ENCODE data around the gene CTDP1.

CTDP1 gene

DNA sequence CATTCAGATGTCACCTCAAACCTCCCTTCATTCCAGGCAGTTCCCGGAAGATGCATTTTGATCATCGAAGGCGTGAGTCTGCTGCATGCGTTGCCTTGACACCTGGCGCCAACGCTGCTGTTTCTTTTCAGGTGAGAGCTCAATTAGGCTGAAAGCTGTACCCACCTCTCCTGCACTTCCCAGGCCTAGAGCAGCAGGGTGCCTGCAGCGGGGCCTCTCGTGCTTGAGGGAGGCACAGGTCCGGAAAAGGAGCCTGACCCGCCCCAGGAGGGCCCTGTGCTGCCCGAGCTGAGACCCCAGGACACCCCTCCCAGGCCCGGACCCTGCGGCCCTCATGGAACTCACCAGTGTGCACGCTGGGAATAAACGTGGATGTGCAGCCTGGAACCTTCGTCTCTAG, 86.7 kb downstream of the CTDP1 start:
- Mint-ChIP-seq H3K36me3 (peaks cover 7% of the 10 kb centered on the region), H3K9me3 (peaks cover 16% of the 10 kb centered on the region), H3K27ac (no peak overlapping the region), H3K4me3 (no peak overlapping the region), H3K4me1 (no peaks in the 10 kb centered on the region), H3K27me3 (peaks cover 4% of the 10 kb centered on the region)
- ATAC-seq (ENCODE audit: low read depth), result no peak
- no peak for DNase-seq (ENCODE audit: low spot score in 2 of 2)

DNA sequence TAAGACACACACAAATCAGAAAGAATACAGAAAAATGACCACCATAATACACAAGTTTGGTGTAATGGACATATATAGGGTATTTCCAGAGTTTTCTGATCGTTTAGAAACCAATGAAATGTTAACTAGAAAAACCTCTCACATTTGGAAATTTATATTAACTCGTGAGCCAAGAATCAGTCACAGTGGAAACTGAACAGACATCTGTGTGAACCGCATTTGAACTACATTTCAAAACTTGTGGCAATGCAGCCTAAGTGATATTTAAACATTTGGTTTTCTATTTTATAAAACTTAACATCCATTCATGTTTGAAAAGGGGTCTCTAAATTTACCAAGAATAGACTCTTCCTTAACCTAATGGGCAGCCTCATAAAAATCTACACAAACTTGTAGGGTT, 89.1 kb downstream of the CTDP1 start:
- DNase-seq (ENCODE audit: low spot score in 2 of 2), result no peak
- H3K4me1 Mint-ChIP-seq, result no peaks in the 10 kb centered on the region
- peaks cover 8% of the 10 kb centered on the region for H3K36me3 Mint-ChIP-seq
- no peak overlapping the region for H3K27ac Mint-ChIP-seq
- H3K27me3 Mint-ChIP-seq, result peaks cover 13% of the 10 kb centered on the region
- H3K9me3 Mint-ChIP-seq, result peaks cover 14% of the 10 kb centered on the region
- no peak overlapping the region for H3K4me3 Mint-ChIP-seq
- no peak for ATAC-seq (ENCODE audit: low read depth)

- H3K27me3 Mint-ChIP-seq, result peaks cover 15% of the 10 kb centered on the region
- H3K9me3 Mint-ChIP-seq, result peaks cover 14% of the 10 kb centered on the region
- H3K4me1 Mint-ChIP-seq, result no peaks in the 10 kb centered on the region
- H3K27ac Mint-ChIP-seq, result no peak overlapping the region
- no peak overlapping the region for H3K4me3 Mint-ChIP-seq
- DNase-seq (ENCODE audit: low spot score in 2 of 2) (no peak), ATAC-seq (ENCODE audit: low read depth) (no peak)
- H3K36me3 Mint-ChIP-seq, result peaks cover 8% of the 10 kb centered on the region
Measured at GRCh38 chr18:79769698-79770500, 90.3 kb downstream of the CTDP1 start.

DNA sequence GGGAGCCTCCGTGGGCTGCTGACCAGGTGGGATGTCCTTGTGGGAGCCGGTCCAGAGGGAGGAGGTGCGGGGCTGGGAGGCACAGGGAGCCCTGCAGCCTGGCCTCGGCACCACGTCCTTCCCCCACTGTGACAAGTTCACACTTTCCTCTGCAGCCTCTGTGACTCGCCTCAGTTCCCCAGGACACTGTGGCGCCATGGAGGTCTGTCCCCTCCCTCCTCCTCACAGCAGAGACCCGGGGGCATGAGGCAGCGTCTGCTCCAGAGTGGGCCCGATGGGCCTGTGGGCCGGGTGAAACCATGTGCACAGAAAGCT, 90.9 kb downstream of the CTDP1 start:
- DNase-seq (ENCODE audit: low spot score in 2 of 2) (no peak), ATAC-seq (ENCODE audit: low read depth) (no peak)
- no peak overlapping the region for H3K27ac Mint-ChIP-seq
- H3K27me3 Mint-ChIP-seq, result peaks cover 18% of the 10 kb centered on the region
- peaks cover 8% of the 10 kb centered on the region for H3K36me3 Mint-ChIP-seq
- no peak overlapping the region for H3K4me3 Mint-ChIP-seq
- H3K4me1 Mint-ChIP-seq, result no peaks in the 10 kb centered on the region
- H3K9me3 Mint-ChIP-seq, result peaks cover 14% of the 10 kb centered on the region

- Mint-ChIP-seq H3K4me1 (no peaks in the 10 kb centered on the region), H3K9me3 (peaks cover 14% of the 10 kb centered on the region), H3K36me3 (peaks cover 8% of the 10 kb centered on the region), H3K27me3 (peaks cover 18% of the 10 kb centered on the region), H3K4me3 (no peak overlapping the region), H3K27ac (no peak overlapping the region)
- ATAC-seq (ENCODE audit: low read depth), result no peak
- no peak for DNase-seq (ENCODE audit: low spot score in 2 of 2)
Measured at GRCh38 chr18:79770826-79771225, 91.2 kb downstream of the CTDP1 start.

DNA sequence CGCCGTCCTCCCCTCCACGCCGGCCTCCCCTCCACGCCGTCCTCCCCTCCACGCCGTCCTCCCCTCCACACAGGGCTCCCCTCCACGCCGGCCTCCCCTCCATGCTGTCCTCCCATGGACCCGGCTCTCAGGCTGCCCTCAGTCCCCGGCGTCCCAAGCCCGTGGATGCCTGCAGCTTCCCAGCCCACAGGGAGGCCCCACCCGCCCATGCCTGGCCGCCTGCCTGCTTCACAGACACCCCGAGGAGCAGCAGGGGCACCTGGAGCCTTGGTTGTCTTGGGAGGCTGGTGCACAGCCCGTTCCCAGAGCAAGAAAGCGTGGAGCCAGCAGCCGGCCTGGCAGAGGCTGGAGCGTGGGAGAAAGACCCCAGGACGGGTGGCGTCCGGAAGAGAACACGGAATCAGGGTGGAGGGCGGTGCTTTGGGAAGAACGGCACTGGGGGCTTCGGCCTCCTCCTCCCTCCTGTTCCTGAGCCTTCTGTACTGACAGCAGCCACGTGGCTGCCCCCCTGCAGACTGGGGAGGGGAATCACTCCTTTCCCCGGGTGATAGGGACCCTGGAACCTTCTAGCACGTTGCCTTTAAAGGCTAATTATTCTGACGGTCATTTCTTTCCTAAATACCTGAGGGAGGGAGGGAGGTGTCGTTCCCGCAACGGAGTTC, 92.0 kb downstream of the CTDP1 start:
- no peak overlapping the region for H3K27ac Mint-ChIP-seq
- H3K9me3 Mint-ChIP-seq, result peaks cover 14% of the 10 kb centered on the region
- ATAC-seq (ENCODE audit: low read depth), result no peak

DNA sequence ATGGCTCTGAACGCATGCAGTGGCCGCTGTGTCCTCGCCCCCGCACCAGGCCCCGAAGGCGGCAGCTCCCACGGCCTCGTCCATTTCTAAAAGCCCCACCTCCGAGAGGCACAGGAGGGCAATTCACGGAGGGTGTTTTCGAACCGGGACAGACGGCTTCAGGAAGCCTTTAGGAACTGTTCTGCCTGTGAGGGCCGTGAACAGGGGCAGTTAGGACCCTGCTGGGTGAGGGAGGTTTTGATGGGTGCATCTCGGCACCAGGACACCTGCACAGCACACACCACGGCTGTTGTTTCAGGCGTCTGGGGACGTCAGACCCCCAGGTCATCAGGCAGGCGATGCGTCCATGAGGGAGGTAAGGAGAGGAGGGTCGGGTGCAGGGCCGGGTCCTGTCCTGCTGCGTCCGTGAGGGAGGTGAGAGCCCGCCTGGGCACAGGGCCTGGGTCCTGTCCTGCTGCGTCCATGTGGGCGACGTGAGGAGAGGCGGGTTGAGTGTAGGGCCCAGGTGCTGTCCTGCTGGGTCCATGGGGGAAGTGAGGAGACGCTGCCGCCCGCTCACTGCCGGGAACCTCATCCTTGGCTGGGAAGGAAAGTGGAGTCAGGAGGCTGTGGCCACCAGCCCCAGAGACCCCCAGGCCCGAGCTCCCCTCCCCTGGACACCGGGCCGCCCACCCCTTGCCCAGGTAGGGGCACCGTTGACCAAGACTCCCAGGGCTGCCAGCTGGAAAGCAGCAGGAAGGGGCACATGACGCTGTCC, 92.7 kb downstream of the CTDP1 start:
- peaks cover 11% of the 10 kb centered on the region for H3K9me3 Mint-ChIP-seq
- no peak overlapping the region for H3K4me3 Mint-ChIP-seq
- ATAC-seq (ENCODE audit: low read depth) (no peak), DNase-seq (ENCODE audit: low spot score in 2 of 2) (no peak)
- H3K27ac Mint-ChIP-seq, result no peak overlapping the region
- peaks cover 21% of the 10 kb centered on the region for H3K27me3 Mint-ChIP-seq
- H3K36me3 Mint-ChIP-seq, result peaks cover 6% of the 10 kb centered on the region
- no peaks in the 10 kb centered on the region for H3K4me1 Mint-ChIP-seq

More for the DNA sequence above, 92.0 kb downstream of the CTDP1 start:
- Mint-ChIP-seq H3K36me3 (peaks cover 8% of the 10 kb centered on the region), H3K4me3 (no peak overlapping the region), H3K27me3 (peaks cover 18% of the 10 kb centered on the region), H3K4me1 (no peaks in the 10 kb centered on the region)
- no peak for DNase-seq (ENCODE audit: low spot score in 2 of 2)

DNA sequence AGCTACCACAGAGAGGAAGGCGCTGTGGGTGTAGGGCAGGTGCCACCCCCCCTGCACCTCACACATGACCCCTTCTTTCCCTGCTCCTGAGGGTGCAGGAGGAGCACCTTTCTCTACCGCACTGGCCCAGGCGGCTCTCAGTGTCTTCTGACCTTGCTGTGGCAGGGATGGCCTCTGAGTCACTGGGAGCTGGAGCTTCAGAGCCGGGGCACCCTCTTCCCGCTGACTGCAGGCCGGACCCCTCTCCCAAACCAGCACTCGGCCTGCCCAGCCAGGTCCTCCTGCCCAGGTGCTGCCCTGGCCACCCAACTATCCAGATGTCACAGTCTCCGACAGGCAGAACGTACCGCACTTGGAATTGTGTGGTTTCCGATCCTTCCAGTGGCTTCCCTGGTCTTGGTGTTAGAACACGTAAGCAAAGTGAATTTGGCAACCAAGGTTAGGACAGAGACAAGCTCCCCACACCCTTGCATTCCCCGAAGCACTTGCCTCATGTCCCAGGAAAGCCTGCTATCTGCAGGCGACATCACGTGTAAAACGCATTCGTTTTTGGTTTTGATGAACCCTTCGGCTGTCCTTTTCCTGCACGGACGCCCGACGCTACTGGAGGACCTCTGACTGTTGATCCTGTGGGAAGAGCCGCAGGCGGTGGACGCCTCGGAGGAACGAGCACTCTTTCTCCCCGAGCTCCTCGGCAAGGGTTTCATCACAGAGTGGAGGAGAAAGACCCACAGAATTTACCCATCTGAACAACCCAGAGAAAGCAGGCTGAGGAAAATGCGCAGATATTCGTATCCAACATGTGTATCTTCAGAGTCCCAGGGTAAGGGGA, 93.5 kb downstream of the CTDP1 start:
- ATAC-seq (ENCODE audit: low read depth) (no peak), DNase-seq (ENCODE audit: low spot score in 2 of 2) (no peak)
- no peak overlapping the region for H3K27ac Mint-ChIP-seq
- H3K4me1 Mint-ChIP-seq, result no peaks in the 10 kb centered on the region
- peaks cover 2% of the 10 kb centered on the region for H3K36me3 Mint-ChIP-seq
- peaks cover 23% of the 10 kb centered on the region for H3K27me3 Mint-ChIP-seq
- H3K4me3 Mint-ChIP-seq, result no peak overlapping the region
- peaks cover 5% of the 10 kb centered on the region for H3K9me3 Mint-ChIP-seq

DNA sequence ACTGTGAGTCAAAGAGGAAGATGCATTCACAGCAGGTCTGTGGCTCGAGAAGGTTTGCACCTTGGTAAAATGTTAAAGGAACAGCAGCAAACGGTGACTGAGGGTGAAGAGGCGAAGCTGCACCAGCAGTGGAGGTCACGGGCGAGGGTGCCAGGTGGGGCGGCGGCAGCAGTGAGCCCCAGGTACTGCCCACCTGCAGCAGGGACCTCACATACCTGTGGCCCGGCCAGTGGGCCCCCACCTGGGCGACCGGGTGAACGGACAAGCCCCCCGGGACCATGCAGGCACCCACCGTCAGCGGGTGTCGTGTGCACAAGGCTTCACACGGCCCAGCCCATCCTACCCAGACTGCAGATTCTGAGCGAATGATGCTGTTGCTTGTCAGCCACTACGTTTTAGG, 94.5 kb downstream of the CTDP1 start:
- Mint-ChIP-seq H3K4me1 (no peaks in the 10 kb centered on the region), H3K36me3 (peaks cover 2% of the 10 kb centered on the region), H3K27ac (no peak overlapping the region), H3K27me3 (peaks cover 25% of the 10 kb centered on the region), H3K9me3 (no peaks in the 10 kb centered on the region), H3K4me3 (no peak overlapping the region)
- ATAC-seq (ENCODE audit: low read depth), result no peak
- no peak for DNase-seq (ENCODE audit: low spot score in 2 of 2)

DNA sequence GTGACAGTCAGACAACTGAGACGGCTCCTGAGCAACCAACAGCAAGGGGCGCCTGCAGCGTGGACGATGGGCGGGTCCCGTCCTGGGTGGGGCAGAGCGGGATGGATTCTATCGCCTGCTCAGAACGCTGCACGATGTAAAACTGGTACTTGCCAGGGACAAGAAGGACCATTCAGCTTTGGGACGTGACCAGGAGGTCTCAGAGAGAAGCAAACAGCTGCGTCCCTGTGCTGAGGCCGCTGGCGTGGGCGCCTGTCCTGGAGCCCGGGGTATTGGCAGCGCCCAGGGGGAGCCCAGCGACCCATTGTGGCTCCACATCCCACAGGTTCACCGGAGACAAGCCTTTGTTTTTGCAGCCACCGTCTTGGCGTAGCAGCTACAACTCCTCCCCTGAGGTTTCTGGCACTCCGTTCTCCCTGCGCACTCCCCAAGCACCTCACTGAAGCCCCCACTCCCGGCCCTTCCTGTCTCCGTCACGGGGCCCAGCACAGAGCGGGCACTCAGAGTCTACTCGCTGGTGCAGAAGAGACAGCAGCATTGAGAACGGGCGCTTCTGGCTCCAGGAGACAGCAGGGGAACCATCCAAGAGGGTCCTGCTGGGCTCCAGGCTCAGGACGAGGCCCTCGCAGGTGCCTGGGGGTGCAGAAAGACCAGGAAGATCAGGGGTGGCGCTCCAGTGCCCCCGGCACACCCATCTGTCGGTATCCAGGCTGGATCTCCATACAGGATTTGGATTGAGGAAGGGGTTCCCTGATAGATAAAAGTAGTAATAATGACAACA, 96.0 kb downstream of the CTDP1 start:
- ATAC-seq (ENCODE audit: low read depth) (no peak), DNase-seq (ENCODE audit: low spot score in 2 of 2) (no peak)
- peaks cover 2% of the 10 kb centered on the region for H3K36me3 Mint-ChIP-seq
- H3K9me3 Mint-ChIP-seq, result no peaks in the 10 kb centered on the region
- H3K27me3 Mint-ChIP-seq, result peaks cover 25% of the 10 kb centered on the region
- no peaks in the 10 kb centered on the region for H3K4me1 Mint-ChIP-seq
- H3K27ac Mint-ChIP-seq, result no peak overlapping the region
- no peak overlapping the region for H3K4me3 Mint-ChIP-seq

- peaks cover 25% of the 10 kb centered on the region for H3K27me3 Mint-ChIP-seq
- no peaks in the 10 kb centered on the region for H3K4me1 Mint-ChIP-seq
- no peaks in the 10 kb centered on the region for H3K9me3 Mint-ChIP-seq
- H3K27ac Mint-ChIP-seq, result no peak overlapping the region
- peaks cover 2% of the 10 kb centered on the region for H3K36me3 Mint-ChIP-seq
- ATAC-seq (ENCODE audit: low read depth), result no peak
- DNase-seq (ENCODE audit: low spot score in 2 of 2), result no peak
- no peak overlapping the region for H3K4me3 Mint-ChIP-seq
Measured at GRCh38 chr18:79776674-79777073, 97.1 kb downstream of the CTDP1 start.

DNA sequence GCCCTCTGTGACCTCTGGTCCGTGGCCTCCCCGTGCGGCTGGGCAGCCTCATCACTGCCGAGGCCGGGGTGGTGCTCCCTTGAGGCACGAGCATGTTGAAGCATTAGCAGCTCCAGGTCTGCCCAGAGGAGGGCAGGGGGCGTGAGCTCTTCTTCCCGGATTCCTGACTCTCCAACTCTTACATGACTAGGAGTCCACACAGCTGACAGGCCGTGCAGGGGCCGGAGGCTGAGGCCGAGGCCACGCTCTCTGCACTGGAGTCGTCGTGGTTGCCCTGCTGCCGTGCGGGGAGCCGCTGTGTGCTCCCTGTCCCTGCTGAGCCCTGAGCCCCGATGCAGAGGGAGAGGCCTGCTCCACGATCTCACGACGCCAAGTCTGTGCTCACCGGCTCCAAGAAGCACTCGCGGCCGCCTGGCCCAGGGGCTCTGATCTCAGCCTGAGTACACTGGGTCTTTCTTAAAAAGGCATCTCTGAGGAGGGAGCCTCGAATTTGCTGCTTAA, 98.7 kb downstream of the CTDP1 start:
- Mint-ChIP-seq H3K4me3 (no peak overlapping the region), H3K27me3 (peaks cover 19% of the 10 kb centered on the region), H3K9me3 (no peaks in the 10 kb centered on the region), H3K36me3 (no peaks in the 10 kb centered on the region), H3K4me1 (no peaks in the 10 kb centered on the region), H3K27ac (no peak overlapping the region)
- no peak for ATAC-seq (ENCODE audit: low read depth)
- DNase-seq (ENCODE audit: low spot score in 2 of 2), result no peak

- Mint-ChIP-seq H3K27ac (no peak overlapping the region), H3K4me3 (no peak overlapping the region), H3K36me3 (no peaks in the 10 kb centered on the region), H3K27me3 (peaks cover 16% of the 10 kb centered on the region), H3K4me1 (peaks cover 2% of the 10 kb centered on the region), H3K9me3 (no peaks in the 10 kb centered on the region)
- no peak for ATAC-seq (ENCODE audit: low read depth)
- no peak for DNase-seq (ENCODE audit: low spot score in 2 of 2)
Measured at GRCh38 chr18:79779021-79779699, 99.6 kb downstream of the CTDP1 start.
